Parathyroid adenoma (tissue), 2 donors: ENCODE data around the gene RHOJ.

Experiments used
- H2AFZ ChIP-seq: fragments of 300-600 bp; sonication (generic); one replicate; pipeline ENCODE4 v1.7.0; 2017; ENCODE audit warnings: antibody characterized with exemption, mild to moderate bottlenecking
- H3K27ac ChIP-seq: fragments of 300-600 bp; sonication (generic); one replicate; pipeline ENCODE4 v1.7.0; 2017
- H3K27me3 ChIP-seq: fragments of 300-600 bp; sonication (generic); one replicate; pipeline ENCODE4 v1.7.0; 2017; ENCODE audit warnings: low read length; ENCODE audit not compliant: control insufficient read depth, insufficient read depth
- H3K36me3 ChIP-seq: fragments of 300-600 bp; sonication (generic); one replicate; pipeline ENCODE4 v1.7.0; 2017; ENCODE audit warnings: low read length; ENCODE audit not compliant: control insufficient read depth, insufficient read depth
- H3K4me1 ChIP-seq: fragments of 300-600 bp; sonication (generic); one replicate; pipeline ENCODE4 v1.7.0; 2017; ENCODE audit warnings: control low read depth
- H3K4me2 ChIP-seq: fragments of 300-600 bp; sonication (generic); one replicate; pipeline ENCODE4 v1.7.0; 2017; ENCODE audit warnings: low read length
- H3K4me3 ChIP-seq: fragments of 300-600 bp; sonication (generic); one replicate; pipeline ENCODE4 v1.7.0; 2017; ENCODE audit warnings: low read depth, low read length
- H3K79me2 ChIP-seq: fragments of 300-600 bp; sonication (generic); one replicate; pipeline ENCODE4 v1.7.0; 2017; ENCODE audit warnings: control low read depth
- H3K9ac ChIP-seq: fragments of 300-600 bp; sonication (generic); one replicate; pipeline ENCODE4 v1.7.0; 2017; ENCODE audit warnings: mild to moderate bottlenecking
- H3K9me3 ChIP-seq: fragments of 300-600 bp; sonication (generic); one replicate; pipeline ENCODE4 v1.7.0; 2017; ENCODE audit warnings: low read length; ENCODE audit not compliant: control insufficient read depth
- CTCF ChIP-seq: fragments of 300-600 bp; sonication (generic); IDR thresholded peaks from one replicate; pipeline ENCODE4 v1.7.0; 2017; ENCODE audit warnings: antibody characterized with exemption, mild to moderate bottlenecking
- donor health status: primary hyperparathyroidism.

RHOJ gene

GRCh38 chr14:63203015-63203414 lies 1.2 kb upstream of the RHOJ start:
- no peaks in the 10 kb centered on the region for H3K36me3 ChIP-seq
- H3K4me1 ChIP-seq: no peaks in the 10 kb centered on the region
- no peak overlapping the region for H3K4me3 ChIP-seq
- no peak overlapping the region for H2AFZ ChIP-seq
- H3K27ac ChIP-seq: no peak overlapping the region
- no peaks in the 10 kb centered on the region for H3K79me2 ChIP-seq
- H3K27me3 ChIP-seq: peaks cover 3% of the 10 kb centered on the region
- H3K9me3 ChIP-seq: no peaks in the 10 kb centered on the region
- H3K9ac ChIP-seq: no peak overlapping the region
- TF ChIP-seq CTCF: no peak
- no peak overlapping the region for H3K4me2 ChIP-seq

GRCh38 chr14:63203618-63204406 lies 431 bp upstream of the RHOJ start:
- Histone ChIP-seq H3K9me3 (no peaks in the 10 kb centered on the region), H3K36me3 (no peaks in the 10 kb centered on the region), H2AFZ (peak overlapping the region; percentile 16), H3K9ac (no peak overlapping the region), H3K4me1 (no peaks in the 10 kb centered on the region), H3K27ac (peak overlapping the region; percentile 69), H3K4me2 (peak overlapping the region; percentile 51), H3K27me3 (peaks cover 3% of the 10 kb centered on the region), H3K4me3 (peak overlapping the region; percentile 47), H3K79me2 (no peaks in the 10 kb centered on the region)
- no peak for TF ChIP-seq CTCF

- TF ChIP-seq CTCF: no peak
- H3K4me1 ChIP-seq: no peaks in the 10 kb centered on the region
- peaks cover 3% of the 10 kb centered on the region for H3K27me3 ChIP-seq
- peak overlapping the region; percentile 47 for H3K4me3 ChIP-seq
- H3K4me2 ChIP-seq: peak overlapping the region; percentile 26
- H3K9me3 ChIP-seq: no peaks in the 10 kb centered on the region
- no peak overlapping the region for H3K9ac ChIP-seq
- H3K27ac ChIP-seq: peak overlapping the region; percentile 69
- no peaks in the 10 kb centered on the region for H3K36me3 ChIP-seq
- H3K79me2 ChIP-seq: no peaks in the 10 kb centered on the region
- no peak overlapping the region for H2AFZ ChIP-seq
Observed at GRCh38 chr14:63205044-63205575, 867 bp downstream of the RHOJ start.

GRCh38 chr14:63205866-63206265 lies 1.6 kb downstream of the RHOJ start:
- Histone ChIP-seq H3K4me2 (no peak overlapping the region), H2AFZ (no peak overlapping the region), H3K4me3 (no peak overlapping the region), H3K4me1 (no peaks in the 10 kb centered on the region), H3K9ac (no peak overlapping the region), H3K27ac (no peak overlapping the region), H3K36me3 (no peaks in the 10 kb centered on the region), H3K27me3 (peaks cover 3% of the 10 kb centered on the region), H3K9me3 (no peaks in the 10 kb centered on the region), H3K79me2 (no peaks in the 10 kb centered on the region)
- TF ChIP-seq CTCF: no peak

- Histone ChIP-seq H3K4me2 (no peak overlapping the region), H3K4me1 (no peaks in the 10 kb centered on the region), H3K79me2 (no peaks in the 10 kb centered on the region), H3K9me3 (no peaks in the 10 kb centered on the region), H2AFZ (no peak overlapping the region), H3K27me3 (peaks cover 3% of the 10 kb centered on the region), H3K36me3 (no peaks in the 10 kb centered on the region), H3K4me3 (no peak overlapping the region), H3K9ac (no peak overlapping the region), H3K27ac (no peak overlapping the region)
- no peak for TF ChIP-seq CTCF
Observed at GRCh38 chr14:63209160-63209559, 4.9 kb downstream of the RHOJ start.
